SW480 (cell line): ENCODE results near the gene RNU1-3.
"Not testable (repeated sequence)": the region's sequence is repeated elsewhere in the genome, so short reads cannot be mapped to it uniquely, and the experiment has no call there.

ENCODE experiments used
- DNase-seq: peaks from one replicate; pipeline ENCODE4 v3.0.0-alpha.2; 2016; ENCODE audit warnings: low spot score

Gene RNU1-3

GRCh38 chr1:16651560-16651959, 15.2 kb downstream of the RNU1-3 start:
- not testable (repeated sequence) for DNase-seq

GRCh38 chr1:16649960-16650359, 16.8 kb downstream of the RNU1-3 start:
- not testable (repeated sequence) for DNase-seq

GRCh38 chr1:16649390-16649789, 17.4 kb downstream of the RNU1-3 start:
- not testable (repeated sequence) for DNase-seq

- not testable (repeated sequence) for DNase-seq
Observed at GRCh38 chr1:16648756-16649155, 18.0 kb downstream of the RNU1-3 start.

GRCh38 chr1:16648250-16648649, 18.5 kb downstream of the RNU1-3 start:
- not testable (repeated sequence) for DNase-seq

- DNase-seq: not testable (repeated sequence)
Observed at GRCh38 chr1:16647179-16648176, 19.3 kb downstream of the RNU1-3 start.

- not testable (repeated sequence) for DNase-seq
Observed at GRCh38 chr1:16646716-16647115, 20.0 kb downstream of the RNU1-3 start.

- not testable (repeated sequence) for DNase-seq
Observed at GRCh38 chr1:16646061-16646664, 20.6 kb downstream of the RNU1-3 start.

GRCh38 chr1:16645271-16646060, 21.3 kb downstream of the RNU1-3 start:
- not testable (repeated sequence) for DNase-seq

GRCh38 chr1:16644482-16645270, 22.1 kb downstream of the RNU1-3 start:
- DNase-seq: peak; percentile 93

GRCh38 chr1:16644193-16644481, 22.6 kb downstream of the RNU1-3 start:
- DNase-seq: no peak

GRCh38 chr1:16643476-16644192, 23.1 kb downstream of the RNU1-3 start:
- not testable (repeated sequence) for DNase-seq

- DNase-seq: not testable (repeated sequence)
Observed at GRCh38 chr1:16643001-16643411, 23.7 kb downstream of the RNU1-3 start.

GRCh38 chr1:16642025-16642966, 24.5 kb downstream of the RNU1-3 start:
- not testable (repeated sequence) for DNase-seq

GRCh38 chr1:16641159-16641975, 25.4 kb downstream of the RNU1-3 start:
- not testable (repeated sequence) for DNase-seq

- not testable (repeated sequence) for DNase-seq
Observed at GRCh38 chr1:16639091-16640031, 27.4 kb downstream of the RNU1-3 start.

- not testable (repeated sequence) for DNase-seq
Observed at GRCh38 chr1:16637941-16638778, 28.6 kb downstream of the RNU1-3 start.
